HEK293 (cell line): Measurements from ENCODE around the gene ROPN1L.

ENCODE experiments used
- CTCF ChIA-PET: fragments of 350-600 bp; formaldehyde crosslinking; extraction: SDS; loops from one replicate; lab custom pipeline; 2021; ENCODE audit warnings: antibody characterized with exemption; lab: Yijun Ruan, JAX
- POLR2A ChIA-PET: fragments of 300-600 bp; formaldehyde crosslinking; extraction: SDS; loops from one replicate; lab custom pipeline; 2020; ENCODE audit warnings: antibody characterized with exemption, inconsistent platforms; lab: Yijun Ruan, JAX
- H3K27ac ChIP-seq: fragments of 200-500 bp; sonication (Bioruptor generic); 2 replicates; pipeline ENCODE4 v1.5.1; 2014; ENCODE audit warnings: low read depth, low read length, control low read depth, inconsistent platforms; ENCODE audit errors: extremely low read depth
- H3K36me3 ChIP-seq, 2 experiments: fragments of 200-500 bp in 1 of 2; sonication (Bioruptor generic) in 1 of 2; 1 replicate in 1 of 2; 2 replicates in 1 of 2; pipeline ENCODE4 v1.5.1; 2014 to 2017; ENCODE audit warnings: inconsistent platforms in 2 of 2, low read length in 2 of 2; ENCODE audit not compliant: control insufficient read depth in 2 of 2, insufficient read depth in 1 of 2
- H3K4me1 ChIP-seq: fragments of 200-500 bp; sonication (Bioruptor generic); 2 replicates; pipeline ENCODE4 v1.5.1; 2014; ENCODE audit warnings: mild to moderate bottlenecking, low read length, inconsistent platforms; ENCODE audit not compliant: control insufficient read depth, insufficient read depth
- H3K4me3 ChIP-seq: 2 replicates; pipeline ENCODE4 v1.5.1; 2011; ENCODE audit warnings: low read depth, mild to moderate bottlenecking, control low read depth, low read length, moderate library complexity
- H3K9me3 ChIP-seq: fragments of 200-500 bp; sonication (Bioruptor generic); 2 replicates; pipeline ENCODE4 v1.5.1; 2014; ENCODE audit warnings: low read depth, low read length, inconsistent platforms; ENCODE audit not compliant: control insufficient read depth, insufficient read depth
- AEBP2 ChIP-seq: fragments of 450-650 bp; formaldehyde crosslinking; IDR thresholded peaks from 2 replicates; pipeline ENCODE4 v1.5.1; 2016; ENCODE audit warnings: missing biosample characterization, missing genetic modification characterization, borderline replicate concordance
- EGR2 ChIP-seq: fragments of 450-650 bp; formaldehyde crosslinking; IDR thresholded peaks from 2 replicates; pipeline ENCODE4 v1.5.1; 2016; ENCODE audit warnings: low read depth, missing biosample characterization, missing genetic modification characterization
- FEZF1 ChIP-seq: fragments of 450-650 bp; formaldehyde crosslinking; IDR thresholded peaks from 2 replicates; pipeline ENCODE4 v1.5.1; 2016; ENCODE audit warnings: missing biosample characterization, missing genetic modification characterization
- HOXA7 ChIP-seq: sonication (generic); formaldehyde crosslinking; IDR thresholded peaks from 2 replicates; pipeline ENCODE4 v1.8.1; 2022; ENCODE audit warnings: missing genetic modification reagents, borderline replicate concordance
- KLF8 ChIP-seq: fragments of 450-650 bp; formaldehyde crosslinking; IDR thresholded peaks from 2 replicates; pipeline ENCODE4 v1.5.1; 2016; ENCODE audit warnings: missing biosample characterization, missing genetic modification characterization
- KLF9 ChIP-seq: fragments of 450-650 bp; formaldehyde crosslinking; IDR thresholded peaks from 2 replicates; pipeline ENCODE4 v1.5.1; 2016; ENCODE audit warnings: missing biosample characterization, missing genetic modification characterization, low read depth
- SALL2 ChIP-seq: fragments of 450-650 bp; formaldehyde crosslinking; IDR thresholded peaks from 2 replicates; pipeline ENCODE4 v1.5.0; 2017; ENCODE audit warnings: missing biosample characterization, mild to moderate bottlenecking, missing genetic modification characterization, borderline replicate concordance
- SP3 ChIP-seq: fragments of 450-650 bp; formaldehyde crosslinking; IDR thresholded peaks from 2 replicates; pipeline ENCODE4 v1.5.1; 2016; ENCODE audit warnings: missing biosample characterization, missing genetic modification characterization
- YY2 ChIP-seq: fragments of 450-650 bp; formaldehyde crosslinking; IDR thresholded peaks from 2 replicates; pipeline ENCODE4 v1.5.1; 2016; ENCODE audit warnings: missing biosample characterization, missing genetic modification characterization
- ZBTB8A ChIP-seq: fragments of 450-650 bp; formaldehyde crosslinking; IDR thresholded peaks from 2 replicates; pipeline ENCODE4 v1.5.1; 2016; ENCODE audit warnings: missing biosample characterization, missing genetic modification characterization
- ZNF112 ChIP-seq: fragments of 450-650 bp; formaldehyde crosslinking; IDR thresholded peaks from 2 replicates; pipeline ENCODE4 v1.5.0; 2017; ENCODE audit warnings: missing biosample characterization, missing genetic modification characterization
- ZNF211 ChIP-seq: fragments of 450-650 bp; formaldehyde crosslinking; IDR thresholded peaks from 2 replicates; pipeline ENCODE4 v1.5.1; 2016; ENCODE audit warnings: low read depth, missing biosample characterization, missing genetic modification characterization
- ZNF248 ChIP-seq: fragments of 450-650 bp; formaldehyde crosslinking; IDR thresholded peaks from 2 replicates; pipeline ENCODE4 v1.5.1; 2017; ENCODE audit warnings: missing biosample characterization, missing genetic modification characterization
- ZNF292 ChIP-seq: fragments of 450-650 bp; formaldehyde crosslinking; IDR thresholded peaks from 2 replicates; pipeline ENCODE4 v1.5.1; 2016; ENCODE audit warnings: low read depth, missing biosample characterization, missing genetic modification characterization, borderline replicate concordance
- ZNF354C ChIP-seq: fragments of 450-650 bp; formaldehyde crosslinking; IDR thresholded peaks from 2 replicates; pipeline ENCODE4 v1.5.1; 2016; ENCODE audit warnings: missing biosample characterization, missing genetic modification characterization, low read depth, borderline replicate concordance
- ZNF549 ChIP-seq: fragments of 450-650 bp; IDR thresholded peaks from 2 replicates; pipeline ENCODE4 v1.5.1; 2018; ENCODE audit warnings: missing biosample characterization, missing genetic modification characterization, mild to moderate bottlenecking, inconsistent platforms, moderate library complexity
- ZNF555 ChIP-seq: fragments of 450-650 bp; formaldehyde crosslinking; conservative IDR thresholded peaks from 2 replicates; pipeline ENCODE4 v1.5.1; 2017; ENCODE audit warnings: missing biosample characterization, mild to moderate bottlenecking, missing genetic modification characterization, inconsistent platforms
- ZNF629 ChIP-seq: fragments of 450-650 bp; formaldehyde crosslinking; IDR thresholded peaks from 2 replicates; pipeline ENCODE4 v1.5.1; 2017; ENCODE audit warnings: missing biosample characterization, missing genetic modification characterization
- ZNF639 ChIP-seq: fragments of 450-650 bp; formaldehyde crosslinking; IDR thresholded peaks from 2 replicates; pipeline ENCODE4 v1.5.1; 2016; ENCODE audit warnings: missing biosample characterization, missing genetic modification characterization
- ZNF768 ChIP-seq: fragments of 450-650 bp; formaldehyde crosslinking; IDR thresholded peaks from 2 replicates; pipeline ENCODE4 v1.5.1; 2018; ENCODE audit warnings: missing biosample characterization, mild to moderate bottlenecking, missing genetic modification characterization
- ZNF843 ChIP-seq: fragments of 450-650 bp; formaldehyde crosslinking; IDR thresholded peaks from 2 replicates; pipeline ENCODE4 v1.5.1; 2016; ENCODE audit warnings: missing biosample characterization, missing genetic modification characterization
- ZSCAN16 ChIP-seq: fragments of 450-650 bp; formaldehyde crosslinking; IDR thresholded peaks from 2 replicates; pipeline ENCODE4 v1.5.1; 2016; ENCODE audit warnings: missing biosample characterization, missing genetic modification characterization
- ZSCAN30 ChIP-seq: fragments of 450-650 bp; IDR thresholded peaks from 2 replicates; pipeline ENCODE4 v1.5.1; 2018; ENCODE audit warnings: missing biosample characterization, mild to moderate bottlenecking, missing genetic modification characterization, moderate library complexity
- ZSCAN5A ChIP-seq: fragments of 450-650 bp; formaldehyde crosslinking; IDR thresholded peaks from 2 replicates; pipeline ENCODE4 v1.5.1; 2016; ENCODE audit warnings: missing biosample characterization, missing genetic modification characterization
- ZXDB ChIP-seq: fragments of 450-650 bp; formaldehyde crosslinking; IDR thresholded peaks from 2 replicates; pipeline ENCODE4 v1.5.1; 2016; ENCODE audit warnings: missing biosample characterization, missing genetic modification characterization

ROPN1L gene

DNA sequence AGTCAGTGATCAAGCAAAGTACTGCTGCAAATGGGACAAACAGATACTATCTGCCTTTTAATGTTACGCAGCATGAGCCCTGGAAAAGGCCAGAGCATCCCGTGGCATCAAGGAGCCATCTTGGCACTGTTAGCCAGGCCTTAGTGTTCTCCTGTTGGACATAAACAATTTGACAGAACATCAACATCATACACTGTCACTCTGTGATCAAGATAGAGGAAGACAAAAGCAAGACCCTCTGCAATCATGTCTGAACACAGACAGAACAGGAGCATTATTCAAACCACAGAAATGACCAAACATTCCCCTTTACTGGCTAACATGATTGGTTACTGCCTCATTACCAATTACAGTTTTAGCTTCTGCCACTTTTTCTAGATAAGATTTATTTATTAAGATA, 21.2 kb upstream of the ROPN1L start (continued):
- TF ChIP-seq ZNF555 (tag by site-specific recombination), result no peak
- no peak for TF ChIP-seq KLF8 (tag by site-specific recombination)
- TF ChIP-seq ZNF354C (tag by site-specific recombination), result no peak
- TF ChIP-seq SALL2 (tag by site-specific recombination), result no peak
- TF ChIP-seq ZNF248 (tag by site-specific recombination), result no peak

DNA sequence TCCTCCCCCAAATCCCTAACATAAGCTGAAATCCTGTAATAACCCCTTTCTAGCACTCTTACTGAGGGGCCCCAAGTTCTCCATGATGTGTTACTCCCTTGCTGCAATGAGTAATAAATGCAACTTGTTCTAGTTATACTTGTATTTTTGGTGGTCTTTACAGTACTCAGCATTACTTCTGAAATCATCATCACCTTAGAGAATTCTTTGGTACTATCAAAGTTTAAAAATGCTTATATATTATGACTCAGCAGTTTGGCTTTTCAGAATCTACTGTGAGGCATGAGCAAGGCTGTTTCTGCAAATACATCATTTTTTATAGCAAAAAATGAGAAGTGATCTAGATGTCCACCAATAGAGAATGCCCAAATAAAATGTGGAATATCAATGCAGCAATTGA, 20.7 kb upstream of the ROPN1L start:
- Histone ChIP-seq H3K9me3 (no peaks in the 10 kb centered on the region), H3K27ac (no peak overlapping the region), H3K4me3 (no peak overlapping the region), H3K36me3 (peaks cover 71 to 88% of the 10 kb centered on the region in 2 experiments), H3K4me1 (no peaks in the 10 kb centered on the region)
- POLR2A ChIA-PET, result interaction anchor here (1.4 kb wide), 1 partner anchor 68 kb away, joined by 3 read pairs; the partner anchor contains the start of gene MARCHF6
- TF ChIP-seq ZNF549 (tag by site-specific recombination), result no peak
- no peak for TF ChIP-seq ZNF211 (tag by site-specific recombination)
- no peak for TF ChIP-seq ZNF112 (tag by site-specific recombination)
- TF ChIP-seq YY2, result no peak
- TF ChIP-seq EGR2 (tag by site-specific recombination), result no peak
- no peak for TF ChIP-seq ZNF843 (tag by site-specific recombination)
- TF ChIP-seq ZXDB (tag by site-specific recombination), result no peak
- TF ChIP-seq ZNF768 (tag by site-specific recombination), result no peak
- no peak for TF ChIP-seq ZNF639 (tag by site-specific recombination)
- TF ChIP-seq ZNF629 (tag by site-specific recombination), result no peak
- no peak for TF ChIP-seq KLF9
- no peak for TF ChIP-seq ZSCAN16
- TF ChIP-seq AEBP2 (tag by site-specific recombination), result no peak
- no peak for TF ChIP-seq SP3
- CTCF ChIA-PET, result interaction anchor here (0.8 to 1.3 kb wide), 2 partner anchors 8 to 137 kb away, joined by 4 read pairs; no protein-coding TSS in a partner anchor

- Histone ChIP-seq H3K36me3 (peaks cover 69 to 89% of the 10 kb centered on the region in 2 experiments), H3K4me1 (no peaks in the 10 kb centered on the region), H3K9me3 (no peaks in the 10 kb centered on the region), H3K27ac (no peak overlapping the region), H3K4me3 (no peak overlapping the region)
- no peak for TF ChIP-seq ZSCAN5A (tag by site-specific recombination)
- no peak for TF ChIP-seq ZNF292 (tag by site-specific recombination)
- TF ChIP-seq AEBP2 (tag by site-specific recombination), result no peak
- TF ChIP-seq ZBTB8A (tag by site-specific recombination), result no peak
- no peak for TF ChIP-seq FEZF1 (tag by site-specific recombination)
- TF ChIP-seq YY2, result no peak
- TF ChIP-seq ZSCAN30 (tag by site-specific recombination), result no peak
- no peak for TF ChIP-seq HOXA7 (CRISPR knock-in tag)
- TF ChIP-seq KLF8 (tag by site-specific recombination), result no peak
- ChIA-PET CTCF (interaction anchor here (0.5 to 4.8 kb wide), 7 partner anchors 18 to 772 kb away, joined by 3 to 40 read pairs (median 3); no protein-coding TSS in a partner anchor), POLR2A (interaction anchor here (1.0 kb wide), 1 partner anchor 69 kb away, joined by 3 read pairs; the partner anchor contains the start of gene MARCHF6)
Measured at GRCh38 chr5:10421896-10422691, 19.6 kb upstream of the ROPN1L start.
